HG03558 (cell line): ENCODE data around the gene ZNF644.
"Not testable (repeated sequence)": the region's sequence is repeated elsewhere in the genome, so short reads cannot be mapped to it uniquely, and the experiment has no call there.

ENCODE experiments used
- ATAC-seq: cut with Tn5 transposase; IDR thresholded peaks from one replicate; pipeline ENCODE4 v1.9.1; 2021; ENCODE audit warnings: moderate number of reproducible peaks; ENCODE audit not compliant: unreplicated experiment; ENCODE audit errors: extremely low read depth

The ZNF644 gene

DNA sequence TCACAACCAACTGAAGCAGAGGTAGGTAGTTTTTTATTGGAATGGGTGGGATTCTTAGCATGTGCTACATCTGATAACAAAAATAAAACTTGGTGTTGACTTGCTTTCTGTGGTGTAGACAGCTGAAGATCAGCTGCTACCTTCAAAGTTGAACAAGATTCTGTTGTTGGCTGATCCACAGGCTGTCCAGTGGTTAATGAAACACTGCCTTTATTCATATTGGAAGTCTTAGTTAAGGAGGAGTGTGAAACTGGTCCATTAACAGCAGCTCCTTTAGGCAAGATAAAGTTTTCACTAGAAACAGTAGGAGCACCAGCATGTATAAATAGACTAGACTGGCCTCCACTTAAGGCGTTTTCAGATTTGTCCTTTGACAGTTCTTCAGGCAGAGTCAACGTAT lies 81.1 kb downstream of the ZNF644 start:
- no peak for ATAC-seq

DNA sequence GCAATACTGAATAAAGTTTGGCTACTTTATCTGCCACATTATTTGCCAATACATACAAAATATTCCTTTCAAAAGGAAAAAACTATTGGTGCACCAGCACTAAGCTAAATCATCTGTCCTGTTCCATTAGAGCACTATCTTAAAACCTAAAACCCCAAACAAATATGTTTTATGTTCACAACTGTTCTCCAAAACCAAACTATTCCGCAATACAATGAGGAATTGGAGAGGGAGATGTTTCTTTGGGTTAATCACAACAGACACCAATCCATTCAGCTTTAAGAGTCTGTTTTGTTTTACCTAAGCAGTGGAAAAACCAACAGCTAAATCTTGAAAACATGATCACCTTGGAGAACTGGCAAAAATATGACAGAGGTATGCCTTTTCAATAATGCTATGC lies 85.1 kb downstream of the ZNF644 start:
- no peak for ATAC-seq

DNA sequence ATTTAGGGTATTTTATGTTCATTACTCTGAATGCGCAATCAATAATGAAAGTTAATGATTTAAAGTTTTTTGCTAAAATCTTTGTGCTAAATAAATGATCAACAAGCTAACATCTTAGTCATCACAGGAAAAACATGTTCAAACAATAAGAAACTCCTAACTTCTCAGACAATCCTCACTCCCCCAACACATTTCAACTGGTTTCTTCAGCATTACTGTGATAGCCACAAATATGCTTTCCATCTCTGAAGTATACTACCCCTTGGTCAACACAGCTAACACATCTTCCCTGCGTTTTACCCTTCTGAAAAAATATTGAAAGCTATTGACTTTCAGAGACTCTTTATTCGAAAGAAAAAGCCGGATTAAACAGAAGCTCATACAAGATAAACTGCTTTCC lies 85.8 kb downstream of the ZNF644 start:
- ATAC-seq, result no peak

DNA sequence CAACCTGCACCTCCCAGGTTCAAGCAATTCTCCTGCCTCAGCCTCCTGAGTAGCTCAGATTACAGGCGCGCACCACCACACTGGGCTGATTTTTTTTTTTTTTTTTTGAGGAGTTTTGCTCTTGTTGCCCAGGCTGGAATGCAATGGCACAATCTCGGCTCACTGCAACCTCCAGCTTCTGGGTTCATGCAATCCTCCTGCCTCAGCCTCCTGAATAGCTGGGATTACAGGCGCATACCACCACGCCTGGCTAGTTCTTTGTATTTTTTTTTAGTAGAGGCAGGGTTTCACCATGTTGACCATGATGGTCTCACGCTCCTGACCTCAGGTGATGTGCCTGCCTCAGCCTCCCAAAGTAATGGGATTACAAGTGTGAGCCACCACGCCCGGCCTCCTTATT lies 93.6 kb downstream of the ZNF644 start:
- ATAC-seq, result not testable (repeated sequence)

DNA sequence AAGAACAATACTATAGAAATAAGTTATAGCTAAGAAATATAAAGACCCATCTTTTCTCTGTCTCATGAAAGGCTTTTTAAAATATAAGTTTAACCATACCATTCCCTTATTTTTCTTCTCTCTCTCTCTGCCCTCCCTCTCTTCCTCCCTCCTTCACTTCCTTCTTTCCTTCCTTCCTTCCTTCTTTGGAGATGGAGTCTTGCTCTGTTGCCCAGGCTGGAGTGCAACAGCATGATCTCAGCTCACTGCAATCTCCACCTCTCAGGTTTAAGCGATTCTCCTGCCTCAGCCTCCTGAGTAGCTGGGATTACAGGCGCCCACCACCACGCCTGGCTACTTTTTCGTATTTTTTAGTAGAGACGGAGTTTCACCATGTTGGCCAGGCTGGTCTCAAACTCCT lies 94.2 kb downstream of the ZNF644 start:
- not testable (repeated sequence) for ATAC-seq

DNA sequence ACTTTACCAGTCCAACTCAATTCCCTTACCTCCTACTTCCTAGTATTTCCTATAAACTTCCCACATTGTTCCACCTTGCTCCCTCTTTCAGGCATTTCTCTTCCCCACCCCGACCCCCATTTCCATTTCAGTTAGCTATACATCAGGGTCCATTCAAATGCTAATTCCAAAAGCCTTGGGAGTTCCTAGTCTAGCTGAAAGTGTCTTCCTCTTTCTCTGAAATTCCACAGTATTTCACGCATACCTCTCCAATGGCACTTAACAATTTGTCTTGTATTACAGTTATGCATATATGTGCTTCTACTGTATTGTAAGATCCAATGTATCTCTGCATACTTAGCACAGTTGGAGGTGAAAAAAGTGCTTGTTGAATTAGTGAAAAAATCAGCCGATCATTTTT lies 94.9 kb downstream of the ZNF644 start:
- ATAC-seq, result no peak

DNA sequence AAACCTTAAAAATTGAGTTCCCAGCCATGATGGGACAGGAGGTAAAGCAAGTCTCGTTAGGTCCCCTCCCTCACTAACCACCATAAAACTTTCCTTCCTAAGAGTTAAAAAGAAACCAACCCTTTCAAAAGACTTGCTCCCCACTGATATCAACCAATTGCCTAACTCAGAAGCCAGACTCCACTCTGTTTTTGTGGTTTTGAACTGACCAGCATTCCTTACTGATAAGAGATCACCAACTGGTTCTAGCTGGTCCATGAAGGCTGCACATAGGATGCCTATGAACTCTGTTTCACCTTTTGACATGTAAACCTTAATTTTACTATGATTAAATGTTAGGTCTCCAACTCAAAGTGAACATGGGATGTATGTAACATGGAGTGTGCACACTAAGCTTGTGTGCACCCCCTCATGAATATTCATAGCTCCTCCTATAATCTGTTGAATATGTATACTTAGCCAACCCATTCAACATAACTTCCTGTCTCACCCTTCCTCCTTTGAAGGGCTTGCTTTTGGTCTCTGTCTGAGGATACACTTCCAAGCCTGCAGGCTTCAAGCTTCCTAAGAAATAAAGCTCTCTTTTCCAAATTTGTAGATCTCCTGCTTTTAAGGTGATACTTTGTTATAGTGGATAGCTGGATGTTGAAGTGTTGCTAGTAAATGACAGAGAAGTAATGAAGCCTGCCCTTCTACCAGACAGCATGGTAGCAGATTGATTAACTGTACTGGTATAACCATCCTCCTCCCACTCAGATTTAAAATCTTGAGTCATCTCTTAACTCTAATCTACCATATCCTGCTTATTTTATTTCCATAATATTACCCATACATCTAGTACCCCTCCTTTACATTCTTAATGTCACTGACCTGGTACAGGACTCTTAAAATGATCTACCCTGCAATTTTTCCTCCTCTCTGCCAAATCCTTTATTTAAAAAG lies 95.6 kb downstream of the ZNF644 start:
- ATAC-seq, result no peak

DNA sequence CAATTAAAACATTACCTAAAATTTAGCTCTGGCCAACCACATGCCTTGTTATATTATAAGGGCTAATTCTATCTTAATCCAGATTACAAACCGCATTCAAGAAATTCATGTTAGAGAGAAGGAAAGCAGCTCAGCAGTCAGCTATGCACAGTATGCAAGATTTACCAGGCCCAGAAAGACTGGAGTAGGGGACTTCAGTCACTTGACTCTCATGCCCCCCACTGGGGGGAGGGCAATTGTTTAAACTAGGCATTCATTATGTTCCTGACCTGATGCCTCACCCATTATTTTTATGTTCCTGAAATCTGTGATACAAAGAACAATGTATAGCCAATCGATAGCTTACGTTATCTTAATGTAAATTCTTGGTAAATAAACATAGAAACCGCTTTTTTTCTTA lies 96.9 kb downstream of the ZNF644 start:
- no peak for ATAC-seq

DNA sequence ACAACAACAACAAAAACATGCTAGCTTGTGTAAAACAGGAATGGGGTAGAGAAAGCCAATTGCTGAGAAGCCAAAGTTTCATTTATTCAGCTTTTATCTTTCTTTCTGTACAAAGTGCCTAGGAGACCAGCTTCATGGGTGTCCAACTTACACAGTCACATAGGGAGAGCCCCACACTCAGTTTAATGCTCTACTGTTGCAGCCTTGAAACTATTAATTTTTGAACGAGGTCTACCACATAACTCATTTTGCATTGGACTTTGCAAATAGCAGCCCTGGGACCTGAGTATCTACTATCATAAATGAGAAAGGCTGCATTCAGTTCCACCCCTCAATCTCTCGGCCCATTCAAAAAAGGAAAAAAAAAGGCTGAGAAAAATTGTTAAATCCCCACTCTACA lies 98.8 kb downstream of the ZNF644 start:
- ATAC-seq, result no peak

DNA sequence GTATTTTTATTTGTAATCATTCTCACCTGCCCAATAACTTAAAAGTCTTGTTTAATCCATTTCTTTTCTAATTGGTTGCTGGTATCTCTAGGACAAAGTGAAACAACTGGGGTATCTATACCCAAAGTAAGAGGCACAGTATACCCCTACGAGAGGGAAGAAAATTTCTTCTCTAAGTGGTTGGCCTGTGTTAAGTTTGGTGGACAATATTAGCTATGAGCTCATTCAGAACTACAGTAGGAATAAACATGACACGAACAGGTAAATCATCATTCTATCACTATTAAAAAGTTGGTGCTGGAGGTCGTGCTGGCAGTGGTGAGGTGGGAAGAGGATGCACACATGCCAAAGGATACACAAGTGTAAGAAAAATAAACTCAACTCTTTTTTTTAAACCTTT lies 99.6 kb downstream of the ZNF644 start:
- ATAC-seq, result no peak

DNA sequence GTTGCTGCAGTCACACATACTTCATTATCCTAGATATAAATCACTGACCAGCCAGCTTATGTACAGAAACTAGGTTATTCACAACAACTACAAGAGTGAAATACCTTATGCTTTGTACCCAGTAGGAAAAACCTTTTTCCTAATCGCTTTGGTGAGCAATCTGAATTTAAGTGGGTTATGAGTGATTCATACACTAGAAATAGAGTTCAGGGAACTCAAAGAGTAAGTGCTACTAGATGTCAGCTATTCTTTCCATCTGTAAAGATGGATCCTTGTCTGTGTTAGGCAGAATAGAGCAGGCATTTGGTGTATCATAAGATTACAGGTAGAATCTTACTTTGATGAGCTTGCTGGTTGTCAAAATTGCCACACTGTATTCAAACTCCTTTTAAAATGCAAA lies 101.9 kb downstream of the ZNF644 start:
- no peak for ATAC-seq

DNA sequence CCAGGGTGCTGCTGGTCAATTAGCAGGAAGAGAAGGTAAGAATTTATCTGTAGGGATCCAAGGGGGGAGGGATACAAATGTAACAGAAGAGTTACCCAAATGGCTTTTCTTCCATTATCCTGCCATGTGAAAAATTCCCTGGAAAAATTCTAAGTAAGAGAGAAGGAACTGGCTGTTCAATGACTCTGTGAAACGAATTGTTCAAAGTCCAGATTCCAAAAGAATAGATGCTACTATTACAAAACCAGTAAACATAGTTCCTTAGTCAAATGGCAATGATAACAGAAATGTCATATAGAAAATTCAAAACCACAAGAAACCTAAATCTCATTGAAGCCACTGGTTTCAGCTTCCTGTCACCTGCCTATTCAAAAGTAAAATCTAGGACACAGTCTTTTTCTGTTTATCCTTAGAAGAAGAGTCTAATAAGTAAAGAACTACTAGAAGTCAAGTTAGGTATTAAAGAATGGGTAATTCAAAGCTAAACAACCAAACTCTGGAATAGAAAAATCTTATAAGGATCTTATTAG lies 102.6 kb downstream of the ZNF644 start:
- no peak for ATAC-seq

DNA sequence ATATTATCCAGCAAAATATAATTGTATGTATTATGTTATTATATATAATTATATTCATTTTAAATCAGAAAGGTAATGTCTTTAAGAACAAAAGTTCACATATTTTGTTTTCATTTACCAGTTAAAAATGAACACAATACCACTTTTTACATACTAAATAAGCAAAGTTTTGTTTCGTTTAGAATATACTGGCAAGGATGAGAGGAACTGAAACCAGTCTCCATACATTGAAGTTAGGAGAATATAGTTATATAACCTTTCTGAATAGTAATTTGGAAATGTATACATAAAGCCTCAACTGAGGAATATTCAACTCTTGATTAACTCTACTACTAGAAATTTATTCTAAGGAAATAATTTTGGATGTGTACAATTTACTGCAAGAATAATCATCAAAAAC lies 110.5 kb downstream of the ZNF644 start:
- ATAC-seq, result no peak

DNA sequence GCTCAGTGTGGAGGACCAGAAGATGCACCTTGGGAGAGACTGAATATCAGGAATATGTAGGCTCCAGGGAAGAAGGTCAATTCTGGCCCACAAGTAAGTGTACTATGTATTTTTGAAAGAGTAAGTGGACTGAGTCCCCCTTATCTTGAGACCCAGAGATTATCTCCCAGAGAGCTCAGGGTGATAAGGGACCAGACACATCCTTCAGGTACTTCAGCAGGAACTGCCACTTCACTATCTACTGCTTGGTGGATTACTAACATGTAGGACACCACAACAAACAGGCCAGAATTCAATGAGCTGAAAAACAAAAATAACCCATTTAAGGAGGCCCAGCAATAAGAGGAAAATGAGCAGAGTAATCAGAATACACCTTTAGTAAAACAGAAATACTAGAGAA lies 119.2 kb downstream of the ZNF644 start:
- ATAC-seq, result no peak

DNA sequence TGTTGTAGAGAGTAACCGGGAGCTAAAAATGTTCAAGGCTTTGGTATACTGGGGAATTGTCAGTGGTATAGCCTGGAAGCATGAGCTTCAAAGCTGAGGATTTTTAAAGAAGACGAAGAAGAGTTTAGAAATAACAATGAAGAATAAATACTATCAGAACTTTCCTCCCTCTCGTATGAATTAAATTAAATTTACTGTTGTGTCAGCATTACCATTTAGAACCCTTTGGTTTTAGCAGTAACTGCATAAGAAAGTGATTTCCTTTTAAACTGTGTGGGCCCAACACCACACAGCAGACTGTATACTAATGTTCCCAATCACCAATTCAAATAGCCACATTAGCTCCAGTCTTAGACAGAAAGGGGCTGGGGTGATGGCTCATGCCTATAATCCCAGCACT lies 122.6 kb downstream of the ZNF644 start:
- ATAC-seq, result no peak

DNA sequence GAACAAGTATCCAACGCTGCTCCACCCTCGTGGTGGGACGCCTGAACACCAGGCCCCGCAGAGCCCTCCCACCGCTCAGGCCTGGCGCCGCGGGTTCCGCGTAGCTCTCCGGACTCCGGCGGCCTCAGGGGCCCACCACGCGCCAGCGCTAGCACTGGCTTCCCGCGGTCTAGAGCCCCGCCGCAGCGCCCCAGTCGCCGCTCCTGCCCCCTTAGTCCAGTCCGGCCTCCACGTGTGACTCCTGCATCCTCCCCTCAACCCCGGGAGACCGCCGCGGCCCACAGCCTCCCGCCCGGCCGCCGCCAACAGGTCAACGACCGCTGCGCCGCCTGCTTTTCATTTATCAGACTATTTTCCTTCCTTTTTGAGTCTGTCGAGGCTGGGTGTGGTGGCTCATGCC lies 128.2 kb downstream of the ZNF644 start:
- not testable (repeated sequence) for ATAC-seq

DNA sequence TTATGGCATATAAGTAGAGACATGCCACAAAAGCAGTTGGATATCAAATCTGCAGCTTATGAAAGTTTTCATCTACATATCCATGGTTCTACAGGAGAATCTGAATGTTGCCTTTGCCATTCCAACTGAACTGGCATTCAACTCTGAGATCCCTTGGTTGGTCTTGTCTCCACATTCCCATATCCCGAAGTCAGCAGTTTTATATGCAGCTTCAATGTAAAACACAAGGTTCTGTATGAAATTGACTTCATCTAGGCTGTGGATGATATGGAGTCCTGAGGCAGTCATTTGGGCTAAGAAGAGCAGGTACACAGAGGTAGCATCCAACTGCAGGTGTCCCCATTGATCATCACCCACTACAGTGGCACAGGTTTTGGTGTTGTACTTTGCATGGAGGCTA lies 129.0 kb downstream of the ZNF644 start:
- not testable (repeated sequence) for ATAC-seq

DNA sequence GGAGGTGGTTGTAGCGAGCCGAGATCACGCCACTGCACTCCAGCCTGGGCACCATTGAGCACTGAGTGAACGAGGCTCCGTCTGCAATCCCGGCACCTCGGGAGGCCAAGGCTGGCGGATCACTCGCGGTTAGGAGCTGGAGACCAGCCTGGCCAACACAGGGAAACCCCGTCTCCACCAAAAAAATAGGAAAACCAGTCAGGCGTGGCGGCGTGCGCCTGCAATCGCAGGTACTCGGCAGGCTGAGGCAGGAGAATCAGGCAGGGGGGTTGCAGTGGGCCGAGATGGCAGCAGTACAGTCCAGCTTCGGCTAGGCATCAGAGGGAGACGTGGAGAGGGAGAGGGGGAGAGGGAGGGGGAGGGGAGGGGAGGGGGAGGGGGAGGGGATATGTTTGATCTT lies 129.6 kb downstream of the ZNF644 start:
- not testable (repeated sequence) for ATAC-seq

DNA sequence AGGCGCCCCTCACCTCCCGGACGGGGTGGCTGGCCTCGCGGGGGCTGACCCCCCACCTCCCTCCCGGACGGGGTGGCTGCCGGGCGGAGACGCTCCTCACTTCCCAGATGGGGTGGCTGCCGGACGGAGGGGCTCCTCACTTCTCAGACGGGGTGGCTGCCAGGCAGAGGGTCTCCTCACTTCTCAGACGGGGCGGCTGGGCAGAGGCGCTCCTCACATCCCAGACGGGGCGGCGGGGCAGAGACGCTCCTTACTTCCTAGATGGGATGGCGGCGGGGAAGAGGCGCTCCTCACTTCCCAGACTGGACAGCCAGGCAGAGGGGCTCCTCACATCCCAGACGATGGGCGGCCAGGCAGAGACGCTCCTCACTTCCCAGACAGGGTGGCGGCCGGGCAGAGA lies 130.1 kb downstream of the ZNF644 start:
- ATAC-seq, result not testable (repeated sequence)

DNA sequence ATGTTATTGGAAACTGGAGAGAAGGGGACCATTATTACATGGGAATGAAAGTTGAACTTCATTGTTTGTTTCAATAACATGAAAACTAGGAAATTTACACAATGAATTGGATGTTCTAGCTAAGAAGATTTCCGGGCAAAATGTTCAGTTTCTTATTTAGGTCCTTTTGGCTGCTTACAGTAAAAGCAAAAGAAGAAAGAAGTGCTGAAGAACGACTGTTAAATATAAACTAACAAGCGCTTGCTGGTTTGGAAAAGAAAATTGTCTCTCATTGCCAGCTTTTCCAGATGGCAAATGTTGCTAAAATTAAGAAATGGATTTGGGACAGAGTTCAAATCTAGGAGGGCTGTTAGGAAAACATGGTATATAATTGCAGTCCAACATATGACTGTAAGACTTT lies 139.6 kb downstream of the ZNF644 start:
- ATAC-seq, result no peak

DNA sequence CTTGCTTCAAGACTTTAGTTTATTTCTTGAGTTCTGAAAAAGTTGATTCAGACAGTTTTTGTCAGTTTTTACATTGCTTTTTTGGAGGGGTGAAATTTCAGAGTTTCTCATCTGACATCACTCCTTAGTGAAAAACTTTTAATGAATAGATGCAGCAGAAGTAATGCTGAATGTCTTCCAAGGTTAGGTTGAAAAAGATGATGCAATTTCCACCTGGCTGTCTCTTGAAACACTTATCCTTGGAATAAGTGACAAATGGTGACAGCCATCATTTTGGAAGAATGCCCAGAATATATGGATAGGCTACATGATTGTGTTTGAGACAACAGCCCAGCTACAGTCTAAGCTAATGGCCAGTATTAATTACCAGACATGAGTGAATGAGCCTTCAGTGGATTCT lies 140.8 kb downstream of the ZNF644 start:
- ATAC-seq, result no peak

DNA sequence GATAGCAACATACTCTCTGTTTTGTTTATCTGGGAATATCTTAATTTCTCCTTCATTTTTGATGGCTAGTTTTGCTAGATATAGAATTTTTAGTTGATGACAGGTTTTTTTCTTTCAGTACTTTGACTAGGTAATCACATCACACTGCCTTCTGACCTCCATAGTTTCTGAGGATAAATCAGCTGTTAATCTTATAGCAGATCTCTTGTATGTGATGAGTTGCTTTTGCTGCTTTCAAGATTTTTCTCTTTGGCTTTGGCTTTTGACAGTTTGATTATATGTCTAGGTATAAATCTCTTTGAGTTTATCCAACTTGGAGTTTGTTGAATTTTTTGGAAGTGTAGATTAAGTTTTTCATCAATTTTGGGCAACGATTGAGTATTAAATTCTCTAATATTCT lies 142.6 kb downstream of the ZNF644 start:
- no peak for ATAC-seq
